ENCODE results near the gene KLRC1.
"Not testable (repeated sequence)": the region's sequence is repeated elsewhere in the genome, so short reads cannot be mapped to it uniquely, and the experiment has no call there.

KLRC1 gene

DNA sequence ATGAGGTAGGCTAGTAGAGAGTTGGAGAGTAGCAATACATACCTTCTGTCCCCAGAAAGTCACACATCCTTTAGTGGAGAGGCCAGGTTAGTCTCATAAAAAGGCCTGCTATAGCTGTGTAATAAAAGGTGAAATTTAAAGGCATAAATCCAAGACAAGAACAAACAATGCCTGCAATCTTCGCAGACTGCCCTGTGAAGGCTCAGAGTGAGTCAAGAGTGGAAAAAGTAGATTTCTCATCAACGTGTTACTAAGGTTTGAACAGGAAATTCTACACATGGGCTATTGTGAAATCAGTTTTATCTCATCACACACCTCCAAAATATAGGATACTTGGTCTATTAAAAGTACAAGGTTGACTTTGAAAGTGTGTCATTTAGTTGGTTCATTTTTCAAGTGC lies at the start of gene KLRC1:
Gene KLRC1 (minus strand): TSS at position 222 of the 400 bp plus-strand sequence. CDS start 2,221 bp downstream, outside the sequence.
- peak; percentile 10 for DNase-seq (ENCODE audit: low spot score)

GRCh38 chr12:10501030-10501429 lies 47.9 kb upstream of the KLRC1 start:
- DNase-seq (ENCODE audit: low spot score): peak; percentile 16

DNA sequence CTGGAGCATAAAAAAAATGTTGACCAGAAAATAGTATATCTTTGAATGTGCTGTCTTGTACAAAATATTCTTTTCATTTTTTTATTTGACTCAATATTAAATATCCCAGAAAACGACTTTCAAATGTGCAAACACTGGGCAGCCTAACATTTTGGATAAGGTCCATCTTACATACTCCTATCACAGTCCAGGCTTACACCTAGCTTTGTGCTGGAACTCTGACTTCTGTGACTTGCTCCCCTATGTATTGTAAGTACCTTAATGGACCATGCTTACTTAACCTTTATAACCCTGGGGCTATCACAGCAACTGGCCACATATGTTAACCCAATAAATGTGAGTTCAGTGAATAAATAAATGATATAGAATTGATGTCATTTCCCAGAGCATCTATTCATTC lies 44.9 kb upstream of the KLRC1 start:
- no peak for DNase-seq (ENCODE audit: low spot score)

- DNase-seq (ENCODE audit: low spot score): peak; percentile 62
These were observed 44.4 kb upstream of the KLRC1 start for GRCh38 chr12:10497602-10498001.

DNA sequence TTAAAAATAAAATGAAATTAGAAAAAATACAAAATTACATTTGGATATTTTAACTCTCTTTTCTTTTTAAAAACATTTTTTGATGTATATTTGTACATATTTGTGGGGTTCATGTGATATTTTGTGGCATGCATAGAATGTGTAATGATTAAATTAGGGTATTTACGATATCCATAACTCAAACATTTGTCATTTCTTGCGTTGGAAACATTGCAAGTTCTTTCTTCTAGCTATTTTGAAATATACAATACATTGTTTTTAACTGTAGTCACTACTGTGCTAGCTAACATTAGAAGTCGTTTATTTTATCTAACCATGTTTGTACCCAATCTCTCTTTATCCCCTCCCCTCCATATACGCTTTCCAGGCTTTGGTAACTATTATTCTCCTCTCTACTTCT lies 38.6 kb upstream of the KLRC1 start:
- DNase-seq (ENCODE audit: low spot score): no peak

DNA sequence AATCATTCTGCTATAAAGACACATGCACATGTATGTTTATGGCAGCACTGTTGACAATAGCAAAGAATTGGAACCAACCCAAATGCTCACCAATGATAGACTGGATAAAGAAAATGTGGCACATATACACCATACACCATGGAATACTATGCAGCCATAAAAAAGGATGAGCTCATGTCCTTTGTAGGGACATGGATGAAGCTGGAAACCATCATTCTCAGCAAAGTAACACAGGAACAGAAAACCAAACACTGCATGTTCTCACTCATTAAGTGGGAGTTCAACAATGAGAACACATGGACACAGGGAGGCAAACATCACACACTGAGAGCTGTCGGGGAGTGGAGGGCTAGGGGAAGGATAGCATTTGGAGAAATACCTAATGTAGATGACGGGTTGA lies 34.2 kb upstream of the KLRC1 start:
- DNase-seq (ENCODE audit: low spot score): not testable (repeated sequence)

DNA sequence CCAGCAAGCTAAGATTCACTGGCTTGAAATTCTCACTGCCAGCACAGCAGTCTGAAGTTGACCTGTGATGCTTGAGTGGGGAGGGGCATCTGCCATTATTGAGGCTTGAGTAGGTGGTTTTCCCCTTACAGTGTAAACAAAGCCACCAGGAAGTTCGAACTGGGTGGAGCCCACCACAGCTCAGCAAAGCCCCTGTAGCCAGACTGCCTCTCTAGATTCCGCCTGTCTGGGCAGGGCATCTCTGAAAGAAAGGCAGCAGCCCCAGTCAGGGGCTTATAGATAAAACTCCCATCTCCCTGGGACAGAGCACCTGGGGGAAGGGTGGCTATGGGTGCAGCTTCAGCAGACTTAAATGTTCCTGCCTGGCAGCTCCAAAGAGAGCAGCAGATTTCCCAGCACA lies 28.7 kb upstream of the KLRC1 start:
- peak; percentile 41 for DNase-seq (ENCODE audit: low spot score)

DNA sequence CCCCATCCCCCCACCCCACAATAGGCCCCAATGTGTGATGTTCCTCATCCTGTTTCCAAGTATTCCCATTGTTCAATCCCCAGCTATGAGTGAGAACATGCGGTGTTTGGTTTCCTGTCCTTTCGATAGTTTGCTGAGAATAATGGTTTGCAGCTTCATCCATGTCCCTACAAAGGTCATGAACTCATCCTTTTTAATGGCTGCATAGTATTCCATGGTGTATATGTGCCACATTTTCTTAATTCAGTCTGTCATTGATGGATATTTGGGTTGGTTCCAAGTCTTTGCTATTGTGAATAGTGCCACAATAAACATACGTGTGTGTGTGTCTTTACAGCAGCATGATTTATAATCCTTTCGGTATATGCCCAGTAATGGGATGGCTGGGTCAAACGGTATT lies 19.6 kb upstream of the KLRC1 start:
- not testable (repeated sequence) for DNase-seq (ENCODE audit: low spot score)

DNA sequence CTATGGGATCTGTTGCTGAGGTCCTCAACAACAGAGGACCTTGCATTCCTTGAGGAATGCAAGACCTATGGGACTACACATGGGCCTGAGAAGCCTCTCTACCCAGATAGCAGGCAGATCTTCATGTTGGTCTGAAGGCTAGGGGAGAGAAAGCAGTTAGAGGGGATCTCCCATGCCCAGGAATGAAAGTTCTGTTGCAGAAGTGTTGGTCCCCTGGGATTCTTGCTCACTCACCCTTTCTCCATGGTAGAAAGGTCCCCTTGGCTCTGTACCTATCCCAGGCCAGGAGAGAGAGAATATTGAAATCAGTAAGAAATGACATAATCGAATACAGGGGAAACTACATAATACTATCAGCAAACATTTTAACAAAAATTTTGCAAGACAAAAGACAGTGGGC lies 16.5 kb upstream of the KLRC1 start:
- no peak for DNase-seq (ENCODE audit: low spot score)

- DNase-seq (ENCODE audit: low spot score): no peak
These were observed 13.1 kb upstream of the KLRC1 start for GRCh38 chr12:10466311-10466710.

GRCh38 chr12:10457760-10458159 lies 4.6 kb upstream of the KLRC1 start:
- no peak for DNase-seq (ENCODE audit: low spot score)

DNA sequence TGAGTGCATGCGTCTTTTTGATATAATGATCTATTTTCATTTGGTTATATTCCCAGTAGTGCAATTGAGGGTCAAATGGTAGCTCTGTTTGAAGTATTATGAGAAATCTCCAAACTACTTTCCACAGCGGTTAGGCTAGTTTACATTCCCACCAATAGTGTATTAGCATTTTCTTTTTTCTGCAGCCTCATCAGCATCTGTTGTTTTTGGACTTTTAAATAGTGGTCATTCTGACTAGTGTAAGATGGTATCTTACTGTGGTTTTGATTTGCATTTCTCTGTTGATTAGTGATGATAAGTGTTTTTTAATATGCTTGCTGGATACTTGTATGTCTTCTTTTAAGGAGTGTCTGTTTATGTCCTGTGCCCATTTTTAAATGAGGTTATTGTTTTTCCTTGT lies 3.7 kb upstream of the KLRC1 start:
- DNase-seq (ENCODE audit: low spot score): no peak

GRCh38 chr12:10455766-10456165 lies 2.6 kb upstream of the KLRC1 start:
- DNase-seq (ENCODE audit: low spot score): no peak

DNA sequence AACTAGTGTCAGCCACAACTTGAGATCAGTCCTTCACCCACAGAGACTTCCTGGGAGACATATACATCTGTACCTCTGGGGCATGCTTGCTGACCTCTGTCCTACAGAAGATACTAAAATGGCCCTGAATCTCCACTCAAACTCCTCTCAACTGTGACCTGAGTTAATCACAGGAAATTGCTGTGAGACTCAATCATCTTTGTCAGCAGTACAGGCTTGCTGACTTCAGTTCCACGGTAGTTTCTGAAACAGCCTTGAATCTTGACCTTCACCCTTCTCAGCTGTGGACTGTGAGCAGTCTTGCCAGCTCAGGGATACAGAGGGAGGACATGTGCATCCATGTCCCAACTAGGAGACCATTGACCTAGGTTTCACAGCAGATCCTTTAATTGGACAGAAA lies 1.4 kb upstream of the KLRC1 start:
- no peak for DNase-seq (ENCODE audit: low spot score)

- DNase-seq (ENCODE audit: low spot score): no peak
These were observed 4.9 kb downstream of the KLRC1 start for GRCh38 chr12:10448236-10448635.

DNA sequence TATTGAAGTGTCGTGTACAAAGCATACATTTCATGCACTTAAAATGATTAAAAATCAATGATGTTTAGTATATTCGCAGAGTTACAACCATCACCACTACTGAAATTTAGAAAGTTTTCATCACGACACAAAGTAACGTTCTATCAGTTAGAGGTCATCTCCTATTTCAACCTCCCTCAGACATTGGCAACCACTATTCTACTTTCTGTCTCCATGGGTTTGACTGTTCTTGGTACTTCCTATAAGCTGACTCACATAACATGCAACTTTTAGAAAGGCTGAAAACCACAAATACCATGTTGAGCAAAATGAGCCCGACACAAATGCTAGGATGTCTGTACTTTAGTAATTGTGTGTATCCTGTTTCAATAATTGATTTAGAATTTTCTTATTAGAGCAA lies 7.1 kb downstream of the KLRC1 start:
- not testable (repeated sequence) for DNase-seq (ENCODE audit: low spot score)

DNA sequence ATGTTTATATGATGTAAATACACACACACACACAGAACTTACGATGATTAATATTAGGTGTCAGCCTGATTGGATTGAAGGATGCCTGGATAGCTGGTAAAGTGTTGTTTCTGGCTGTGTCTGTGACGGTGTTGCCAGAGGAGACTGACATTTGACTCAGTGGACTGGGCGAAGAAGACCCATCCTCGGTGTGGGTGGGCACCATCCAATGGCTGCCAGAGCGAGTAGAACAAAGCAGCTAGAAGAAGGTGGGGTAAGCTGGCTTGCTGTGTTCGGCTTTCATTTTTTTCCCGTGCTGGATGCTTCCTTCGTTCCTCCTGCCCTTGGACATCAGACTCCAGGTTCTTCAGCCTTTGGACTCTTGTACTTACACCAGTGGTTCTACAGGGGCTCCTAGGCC lies 12.0 kb downstream of the KLRC1 start:
- DNase-seq (ENCODE audit: low spot score): not testable (repeated sequence)

DNA sequence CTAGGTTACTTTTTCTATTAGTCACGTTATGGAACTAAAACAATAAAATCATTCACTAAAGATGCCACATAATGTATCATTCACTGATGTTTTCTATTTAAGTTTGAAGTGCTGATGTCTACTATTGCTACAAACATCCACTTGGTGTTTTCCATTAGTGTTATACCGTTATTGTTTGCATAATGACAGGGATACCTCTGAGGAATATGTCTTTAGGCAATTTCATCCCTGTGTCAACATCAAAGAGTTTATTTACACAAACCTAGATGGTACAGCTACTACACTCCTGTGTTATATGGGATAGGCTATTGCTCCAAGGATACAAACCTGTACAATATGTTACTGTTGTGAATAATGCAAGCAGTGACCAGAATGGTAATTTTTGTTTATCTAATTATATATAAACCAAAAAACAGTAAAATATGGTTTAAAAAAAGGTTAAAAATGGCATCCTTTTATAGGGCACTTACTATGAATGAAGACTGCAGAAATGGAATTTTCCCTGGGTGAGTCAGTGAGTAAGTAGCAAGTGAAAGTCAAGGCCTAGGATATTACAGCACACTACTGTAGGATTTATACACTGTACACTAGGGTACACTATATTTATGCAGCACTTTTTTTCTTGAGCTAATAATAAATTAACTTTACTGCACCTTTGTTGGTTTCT lies 13.4 kb downstream of the KLRC1 start:
- not testable (repeated sequence) for DNase-seq (ENCODE audit: low spot score)

DNA sequence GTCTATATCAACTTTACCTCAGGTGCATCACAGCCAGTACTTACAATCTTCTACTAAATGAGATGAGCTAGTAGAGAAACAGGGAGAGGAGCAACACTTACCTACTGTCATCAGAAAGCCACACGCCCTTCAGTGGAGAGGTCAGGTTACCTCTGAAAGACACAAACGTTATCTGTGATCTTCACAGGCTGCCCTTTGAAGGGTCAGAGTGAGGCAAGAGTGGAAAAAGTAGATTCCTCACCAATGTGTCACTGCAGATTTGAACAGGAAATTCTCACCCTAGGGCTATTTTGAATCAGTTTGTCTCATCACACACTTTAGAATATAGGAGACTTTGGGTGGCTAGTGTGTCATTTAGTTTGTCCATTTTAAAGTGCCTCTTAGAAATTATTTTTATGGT lies 15.6 kb downstream of the KLRC1 start:
- not testable (repeated sequence) for DNase-seq (ENCODE audit: low spot score)

- DNase-seq (ENCODE audit: low spot score): peak; percentile 25
These were observed 17.4 kb downstream of the KLRC1 start, which contains the start of gene KLRC2 for GRCh38 chr12:10435816-10436215. Gene KLRC2 (minus strand): TSS chr12:10436010. CDS start chr12:10435986, 24 bp downstream.

- not testable (repeated sequence) for DNase-seq (ENCODE audit: low spot score)
These were observed 22.6 kb downstream of the KLRC1 start for GRCh38 chr12:10430623-10431022.

DNA sequence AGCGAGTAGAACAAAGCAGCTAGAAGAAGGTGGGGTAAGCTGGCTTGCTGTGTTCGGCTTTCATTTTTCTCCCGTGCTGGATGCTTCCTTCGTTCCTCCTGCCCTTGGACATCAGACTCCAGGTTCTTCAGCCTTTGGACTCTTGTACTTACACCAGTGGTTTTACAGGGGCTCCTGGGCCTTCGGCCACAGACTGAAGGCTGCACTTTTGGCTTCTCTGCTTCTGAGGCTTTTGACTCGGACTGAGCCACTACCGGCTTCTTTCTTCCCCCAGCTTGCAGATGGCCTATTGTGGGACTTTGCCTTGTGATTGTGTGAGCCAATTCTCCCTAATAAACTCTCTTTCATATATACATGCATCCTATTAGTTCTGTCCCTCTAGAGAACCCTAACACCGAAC lies 27.2 kb downstream of the KLRC1 start:
- DNase-seq (ENCODE audit: low spot score): not testable (repeated sequence)

GRCh38 chr12:10424260-10424899 lies 28.8 kb downstream of the KLRC1 start:
- not testable (repeated sequence) for DNase-seq (ENCODE audit: low spot score)

DNA sequence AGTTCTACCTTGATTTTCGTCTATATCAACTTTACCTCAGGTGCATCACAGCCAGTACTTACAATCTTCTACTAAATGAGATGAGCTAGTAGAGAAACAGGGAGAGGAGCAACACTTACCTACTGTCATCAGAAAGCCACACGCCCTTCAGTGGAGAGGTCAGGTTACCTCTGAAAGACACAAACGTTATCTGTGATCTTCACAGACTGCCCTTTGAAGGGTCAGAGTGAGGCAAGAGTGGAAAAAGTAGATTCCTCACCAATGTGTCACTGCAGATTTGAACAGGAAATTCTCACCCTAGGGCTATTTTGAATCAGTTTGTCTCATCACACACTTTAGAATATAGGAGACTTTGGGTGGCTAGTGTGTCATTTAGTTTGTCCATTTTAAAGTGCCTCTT lies 31.0 kb downstream of the KLRC1 start:
- DNase-seq (ENCODE audit: low spot score): not testable (repeated sequence)

Measured in CD4-positive, alpha-beta T cell treated with Interleukin-15 for 4 hours (primary cell).